HG02798 (cell line): ENCODE measurements around the gene FRS2.

Experiments used
- ATAC-seq: cut with Tn5 transposase; IDR thresholded peaks from one replicate; pipeline ENCODE4 v1.9.1; 2021; ENCODE audit warnings: mild to moderate bottlenecking; ENCODE audit not compliant: unreplicated experiment, poor library complexity

FRS2 gene

DNA sequence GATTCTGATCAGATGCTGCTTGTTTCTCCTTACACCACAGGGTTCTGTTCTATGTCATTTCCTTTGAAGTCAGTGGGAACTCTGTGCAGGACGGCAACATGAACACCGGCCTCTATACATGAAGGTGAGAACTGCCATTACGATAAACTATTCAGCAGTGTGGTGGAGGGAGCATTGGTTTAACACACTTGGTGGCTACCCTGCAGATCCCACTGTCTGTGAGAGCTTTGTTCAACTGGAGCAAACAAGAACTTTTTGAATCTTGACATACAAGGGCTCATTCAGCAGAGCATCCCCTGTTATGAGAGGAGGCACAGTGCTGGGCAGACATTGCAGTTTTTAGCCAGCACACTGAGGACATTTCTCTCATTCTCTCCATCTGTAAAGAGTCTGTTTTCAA lies 10.7 kb upstream of the FRS2 start:
- ATAC-seq = no peak

DNA sequence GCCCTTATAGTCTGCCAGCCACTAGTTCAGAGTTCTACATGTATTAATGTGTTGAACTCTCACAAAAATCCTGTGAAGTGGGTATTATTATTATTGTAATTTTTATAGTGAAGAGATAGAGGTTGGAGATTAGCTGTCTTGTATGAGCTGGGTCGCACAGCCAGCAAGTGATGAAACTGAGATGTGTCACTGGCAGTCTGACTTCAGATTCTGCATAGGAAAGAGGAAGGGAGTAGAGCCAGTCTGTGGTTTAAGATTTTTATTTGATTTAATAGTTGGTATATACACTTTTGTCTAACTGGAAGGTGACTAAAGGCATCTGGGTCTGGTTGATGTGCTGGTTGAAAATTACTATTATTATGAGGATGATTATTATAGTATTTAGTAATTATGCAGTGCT lies 5.8 kb upstream of the FRS2 start:
- ATAC-seq = no peak

DNA sequence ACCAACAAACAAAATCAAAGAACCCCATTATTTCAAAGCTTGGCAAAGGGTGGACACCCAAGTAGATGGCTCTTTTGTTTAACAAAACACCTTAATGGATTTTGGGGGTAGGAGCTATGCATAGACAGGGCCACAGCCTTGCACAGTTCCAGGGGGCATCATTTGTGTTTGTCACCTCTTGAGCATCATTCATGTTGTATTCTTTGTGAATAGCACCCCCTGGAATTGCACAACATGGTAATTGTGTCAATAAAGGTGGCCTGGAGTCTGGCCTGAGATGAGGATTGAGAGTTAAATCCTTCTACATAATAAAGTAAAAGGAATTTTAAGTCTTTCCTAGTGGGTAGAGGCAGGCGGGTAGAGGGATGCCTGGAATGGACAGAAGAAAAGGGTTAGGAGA lies 3.3 kb upstream of the FRS2 start:
- ATAC-seq = no peak

DNA sequence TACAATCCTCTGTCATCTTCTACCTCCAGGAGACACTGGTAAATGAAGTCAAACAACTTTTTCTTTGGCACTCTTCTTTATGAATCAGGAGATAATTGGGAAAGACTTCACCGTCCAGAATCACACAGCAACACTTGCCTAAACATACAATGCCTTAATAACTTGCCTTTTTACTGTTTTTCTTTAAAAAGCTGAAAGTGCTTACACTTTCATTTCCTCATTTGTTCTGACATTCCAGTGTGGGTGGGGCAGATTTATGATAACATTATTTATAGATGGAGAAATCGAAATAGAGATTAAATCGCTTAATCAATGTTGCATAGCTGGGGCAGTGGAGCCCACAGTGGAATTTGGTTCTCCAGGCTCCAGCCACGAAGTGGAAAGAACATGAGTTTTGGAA lies 2.8 kb upstream of the FRS2 start:
- no peak for ATAC-seq

DNA sequence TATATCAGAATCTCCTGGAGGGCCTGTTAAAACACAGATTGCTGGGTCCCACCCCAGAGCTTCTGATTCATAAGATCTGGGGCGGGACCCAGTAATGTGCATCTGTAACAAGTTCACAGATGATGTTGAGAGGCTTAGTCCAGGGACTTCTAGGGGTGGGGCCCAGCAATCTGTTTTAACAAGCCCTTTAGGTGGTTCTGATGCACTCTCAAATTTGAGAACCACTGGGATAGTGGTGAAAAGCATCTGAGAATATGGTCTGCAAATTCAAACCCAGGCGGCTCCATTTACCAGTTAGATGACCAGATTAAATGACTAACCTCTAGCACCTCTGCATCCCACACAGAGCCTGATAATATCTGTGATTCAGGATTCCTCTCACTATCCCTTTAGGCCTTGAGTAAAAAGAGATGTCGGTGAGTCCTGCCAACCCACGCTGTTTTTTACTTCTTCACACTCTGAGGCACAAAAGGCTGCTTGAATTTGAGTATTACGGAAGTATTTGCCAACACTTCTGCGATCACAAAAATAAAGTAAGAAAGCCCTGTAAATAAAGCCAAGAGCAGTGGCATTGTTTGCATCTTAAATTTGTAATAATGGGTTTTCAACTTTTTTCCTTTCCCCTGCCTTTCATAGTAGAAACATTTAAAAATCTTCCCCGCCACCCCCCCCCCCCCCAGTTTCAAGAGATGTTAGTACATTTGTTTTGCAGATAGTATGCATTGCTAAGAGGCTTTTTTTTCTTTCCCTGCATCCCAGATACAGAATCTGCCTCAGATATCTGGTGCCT lies 1.8 kb upstream of the FRS2 start:
- ATAC-seq = no peak

DNA sequence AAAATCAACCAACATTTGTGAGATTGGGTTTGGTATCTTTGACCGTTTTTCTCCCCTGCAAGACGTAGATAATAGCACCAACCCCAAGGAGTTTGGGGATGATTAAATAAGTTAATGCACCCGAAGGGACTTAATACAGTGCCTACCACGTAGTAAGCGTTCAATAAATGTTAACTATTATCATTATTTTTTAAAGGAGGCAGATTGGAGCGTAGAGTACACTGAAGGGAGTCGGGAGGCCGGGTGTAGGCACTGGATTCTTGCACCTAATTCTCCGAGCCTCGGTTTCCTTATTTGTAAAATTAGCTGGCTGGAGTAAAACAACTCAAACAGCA lies 367 bp upstream of the FRS2 start:
- ATAC-seq = no peak

DNA sequence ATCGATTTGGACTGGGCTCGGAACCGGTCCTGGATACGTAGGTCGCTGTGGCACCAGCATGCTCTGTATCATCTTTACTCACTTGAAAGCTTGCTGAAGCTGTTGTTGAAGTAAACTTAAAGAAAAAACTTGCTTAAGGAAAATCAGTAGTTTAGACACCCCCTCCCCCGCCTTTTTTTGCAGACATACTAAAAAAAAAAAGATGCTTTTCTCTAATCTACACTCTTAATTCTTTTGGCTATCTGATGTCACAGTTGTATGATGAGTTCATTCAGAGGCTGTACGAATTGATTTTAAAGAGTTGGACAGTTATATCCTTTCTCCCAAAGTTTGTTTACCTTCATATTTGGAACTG lies 865 bp downstream of the FRS2 start:
- no peak for ATAC-seq

DNA sequence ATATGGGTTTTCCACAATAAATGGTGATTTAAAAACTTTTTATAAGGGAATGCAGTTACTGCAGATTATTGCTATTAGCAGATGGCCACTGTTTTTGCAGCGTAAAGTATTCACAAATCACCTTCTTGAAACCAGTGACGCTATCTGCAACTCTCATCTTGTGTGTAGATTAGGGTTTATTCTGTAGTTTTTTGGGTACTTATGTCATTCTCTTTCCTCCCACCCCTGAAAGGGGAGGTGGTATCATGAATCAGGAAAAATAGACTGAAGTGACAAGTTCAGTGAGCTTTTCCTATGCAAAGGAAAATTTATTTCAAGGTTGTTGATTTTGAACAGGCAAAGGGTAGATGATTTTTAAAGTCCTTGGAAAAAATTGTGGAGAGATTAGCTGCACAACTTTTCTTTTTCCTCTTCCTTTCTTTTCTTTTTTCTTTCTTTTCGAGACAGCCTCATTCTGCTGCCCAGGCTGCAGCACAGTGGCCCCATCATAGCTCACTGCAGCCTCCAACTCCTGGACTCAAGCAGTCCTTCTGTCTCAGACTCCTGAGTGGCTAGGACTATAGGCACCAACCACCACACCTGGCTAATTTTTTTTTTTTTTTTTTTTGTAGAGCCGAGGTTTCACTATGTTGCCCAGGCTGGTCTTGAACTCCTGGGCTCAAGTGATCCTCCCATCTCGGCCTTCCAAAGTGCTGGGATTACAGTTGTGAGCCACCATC lies 1.6 kb downstream of the FRS2 start:
- no peak for ATAC-seq

DNA sequence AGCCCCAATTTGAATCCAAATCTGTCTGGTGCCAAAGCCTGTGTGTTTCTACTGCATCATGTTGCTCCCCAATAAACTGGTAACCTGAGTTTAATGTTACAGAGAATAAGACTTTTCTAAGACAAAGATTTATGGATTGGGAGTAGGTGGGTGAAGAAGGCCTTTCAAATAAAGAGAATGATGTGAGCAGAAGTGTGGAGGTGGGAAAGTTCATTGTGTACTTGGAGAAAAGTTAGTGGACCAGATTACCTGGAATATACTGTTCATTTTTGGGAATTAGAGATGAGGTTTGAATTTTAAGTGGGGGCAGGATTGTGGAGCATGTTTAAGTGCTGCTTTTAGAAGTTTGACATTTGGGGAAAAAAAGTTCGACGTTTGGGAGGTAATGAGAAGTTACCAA lies 3.1 kb downstream of the FRS2 start:
- ATAC-seq = no peak

DNA sequence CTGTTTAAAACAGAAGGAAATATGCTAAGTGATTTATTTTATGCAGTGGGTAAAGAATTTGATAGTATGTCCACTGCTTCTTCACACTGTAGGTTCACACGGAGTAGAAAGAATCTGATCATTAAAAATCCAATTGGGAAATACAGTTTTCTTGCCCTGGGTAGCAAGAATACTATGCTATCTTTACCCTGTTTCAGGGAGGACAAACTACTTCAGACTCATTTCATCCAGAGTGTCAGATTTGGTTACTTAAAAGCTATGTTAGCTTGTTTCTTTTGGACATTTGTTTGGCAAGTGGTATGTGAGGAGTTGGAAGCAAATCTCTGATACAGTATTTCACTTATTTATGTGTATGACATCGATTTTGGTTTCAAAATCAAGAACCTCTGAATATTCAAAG lies 4.3 kb downstream of the FRS2 start:
- ATAC-seq = no peak

DNA sequence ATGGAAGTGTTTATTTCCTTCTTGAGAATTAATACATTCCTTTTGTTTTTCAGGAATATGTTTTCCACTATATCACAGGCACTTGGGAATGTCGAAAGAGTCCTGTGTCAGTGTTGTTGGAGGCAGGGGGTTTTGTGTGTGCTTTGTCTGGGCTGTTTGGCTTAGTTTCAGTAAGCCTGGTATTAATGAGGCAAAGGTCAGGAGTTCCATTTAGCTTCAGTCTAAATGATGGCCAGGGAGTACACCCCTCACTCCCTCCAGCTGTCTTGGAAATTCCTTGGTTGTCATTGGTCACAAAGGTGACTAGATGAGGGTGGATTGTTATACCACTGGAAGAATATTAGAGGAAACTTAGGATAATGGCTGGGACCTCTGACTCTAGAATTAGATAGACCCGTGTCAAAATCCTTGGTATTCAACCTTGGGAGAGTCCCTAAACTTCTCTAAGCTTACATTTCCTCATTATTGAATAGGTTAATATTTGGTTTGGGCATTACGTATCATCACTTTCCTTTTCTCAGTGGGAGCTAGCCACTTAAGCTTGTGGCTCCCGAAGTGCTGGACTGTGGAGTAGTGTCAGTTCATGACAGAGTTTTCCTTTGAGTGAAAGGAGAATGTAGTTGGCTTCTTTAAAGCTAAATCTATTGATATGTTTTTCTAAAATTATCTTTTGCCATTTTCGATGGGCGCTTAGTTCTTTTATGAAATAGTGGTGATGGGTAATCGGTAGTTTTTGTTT lies 5.2 kb downstream of the FRS2 start:
- ATAC-seq = no peak

DNA sequence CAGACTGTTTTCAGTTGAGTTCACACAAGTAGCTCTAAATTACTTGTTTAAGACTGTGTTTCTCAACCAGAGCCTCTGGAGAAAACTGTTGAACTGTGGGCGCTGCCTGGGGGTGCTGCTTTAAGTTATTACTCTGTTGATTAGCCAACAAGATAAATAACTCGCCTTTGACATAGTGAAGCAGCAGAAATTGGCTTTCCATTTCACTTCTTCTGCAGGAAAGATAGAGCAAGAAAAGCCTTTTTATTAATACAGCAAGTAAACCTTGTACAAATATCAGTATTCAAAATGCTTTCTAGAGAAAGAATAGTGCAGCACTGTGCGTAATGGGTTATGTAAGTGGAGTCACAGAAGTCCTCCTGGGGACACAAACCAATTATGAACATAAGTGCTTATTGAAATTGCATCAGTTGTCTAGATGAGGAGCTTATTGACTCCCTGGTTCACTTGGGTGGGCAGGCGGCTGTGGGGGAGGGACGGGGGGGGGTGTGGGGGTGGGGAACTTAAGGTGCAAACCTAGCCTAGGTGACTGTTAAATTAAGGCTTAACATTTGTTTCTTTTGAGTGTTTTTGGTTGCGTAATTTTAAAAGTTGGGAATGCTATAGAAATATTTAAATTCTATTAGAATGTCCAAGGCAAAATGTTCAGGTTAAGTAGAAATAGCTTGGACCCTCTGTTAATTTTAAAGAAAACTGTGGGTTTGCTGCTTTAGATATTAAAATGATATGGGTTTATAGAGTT lies 6.3 kb downstream of the FRS2 start:
- no peak for ATAC-seq

DNA sequence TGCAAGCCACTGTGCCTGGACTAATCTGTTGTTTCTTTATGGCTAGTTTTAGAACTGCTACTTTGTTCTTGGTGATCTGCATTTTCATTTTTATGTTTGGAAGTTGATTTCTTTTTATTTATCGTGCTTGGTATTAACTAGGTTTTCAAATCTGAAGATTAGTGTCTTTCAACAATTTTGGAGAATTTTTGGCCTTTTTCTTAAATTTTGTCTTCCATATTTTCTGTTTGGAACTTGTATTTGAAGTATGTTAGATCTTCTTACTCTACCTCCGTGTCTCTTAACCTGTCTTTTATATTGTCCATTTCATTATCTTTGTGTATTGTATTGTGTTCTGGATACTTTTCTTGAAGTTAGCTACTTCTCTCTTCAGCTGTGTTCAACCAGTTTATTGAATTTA lies 9.5 kb downstream of the FRS2 start:
- no peak for ATAC-seq

DNA sequence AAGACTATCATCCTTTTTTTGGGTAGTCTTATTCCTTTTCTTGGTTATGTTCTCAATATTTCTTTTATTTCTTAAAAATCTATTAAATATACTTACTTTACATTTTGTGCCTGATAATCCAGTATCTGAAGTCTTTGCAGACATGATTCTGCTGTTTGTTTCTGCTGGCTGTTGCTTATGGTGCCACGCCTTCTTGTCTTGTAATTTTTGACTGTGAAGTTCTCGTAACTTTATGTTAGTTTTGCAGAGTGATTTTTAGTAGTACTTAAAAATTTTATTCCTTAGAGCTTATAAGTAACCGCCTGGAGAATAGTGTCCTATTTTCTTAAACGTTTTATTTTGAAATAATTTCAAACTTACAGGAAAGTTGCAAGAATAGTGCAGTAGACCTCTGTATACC lies 10.5 kb downstream of the FRS2 start:
- ATAC-seq = no peak

DNA sequence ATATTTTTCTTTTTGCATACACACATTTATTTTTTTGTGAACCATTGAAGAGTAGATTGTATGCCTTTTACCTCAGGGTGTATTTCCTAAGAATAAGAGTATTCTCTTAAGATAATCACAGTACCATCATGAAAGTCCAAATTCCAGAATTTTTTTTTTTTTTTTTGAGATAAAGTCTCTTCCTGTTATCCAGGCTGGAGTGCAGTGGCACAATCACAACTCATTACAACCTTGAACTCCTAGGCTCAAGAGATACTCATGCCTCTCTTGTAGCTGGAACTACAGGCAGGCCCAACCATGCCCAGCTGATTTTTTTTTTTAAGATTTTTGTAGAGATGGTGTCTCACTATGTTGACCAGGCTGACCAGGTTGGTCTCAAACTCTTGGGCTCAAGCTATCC lies 10.9 kb downstream of the FRS2 start:
- ATAC-seq = no peak

DNA sequence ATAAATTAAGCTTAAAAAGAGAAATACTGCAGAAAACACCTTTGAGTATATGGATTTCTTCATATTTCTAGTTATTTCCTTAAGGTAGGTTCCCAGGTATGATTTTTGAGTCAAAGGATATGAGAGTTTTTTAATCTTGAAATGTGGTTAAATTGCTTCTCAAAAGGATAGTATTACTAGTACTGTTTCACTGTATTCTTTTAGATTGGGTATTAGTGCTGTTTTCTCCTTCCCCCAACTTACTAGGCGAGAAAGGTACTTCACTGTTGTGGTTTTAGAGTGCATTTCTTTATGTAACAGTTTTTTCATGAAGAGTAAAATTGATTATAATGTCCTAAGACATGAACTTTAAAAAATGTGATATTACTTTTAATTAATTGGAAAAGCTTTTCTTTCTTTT lies 13.5 kb downstream of the FRS2 start:
- no peak for ATAC-seq

DNA sequence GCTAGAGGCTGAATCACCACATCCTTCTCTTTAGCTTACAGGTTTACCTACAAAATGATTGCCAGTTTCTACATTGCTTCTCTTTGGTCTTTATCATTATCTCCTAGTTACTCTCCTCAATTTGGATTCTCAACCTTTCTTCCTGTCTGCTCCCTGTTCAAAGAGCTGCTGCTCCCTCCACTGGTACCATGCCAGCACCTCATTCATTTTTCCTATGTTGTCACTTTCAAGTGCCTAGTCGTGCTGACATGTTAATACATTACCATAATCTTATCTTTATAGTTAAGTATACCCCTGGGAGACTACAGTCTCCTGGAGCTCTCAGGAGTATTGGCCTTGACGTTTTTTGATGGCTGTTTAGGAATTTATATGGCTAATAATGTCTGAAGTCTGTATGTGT lies 14.2 kb downstream of the FRS2 start:
- no peak for ATAC-seq

DNA sequence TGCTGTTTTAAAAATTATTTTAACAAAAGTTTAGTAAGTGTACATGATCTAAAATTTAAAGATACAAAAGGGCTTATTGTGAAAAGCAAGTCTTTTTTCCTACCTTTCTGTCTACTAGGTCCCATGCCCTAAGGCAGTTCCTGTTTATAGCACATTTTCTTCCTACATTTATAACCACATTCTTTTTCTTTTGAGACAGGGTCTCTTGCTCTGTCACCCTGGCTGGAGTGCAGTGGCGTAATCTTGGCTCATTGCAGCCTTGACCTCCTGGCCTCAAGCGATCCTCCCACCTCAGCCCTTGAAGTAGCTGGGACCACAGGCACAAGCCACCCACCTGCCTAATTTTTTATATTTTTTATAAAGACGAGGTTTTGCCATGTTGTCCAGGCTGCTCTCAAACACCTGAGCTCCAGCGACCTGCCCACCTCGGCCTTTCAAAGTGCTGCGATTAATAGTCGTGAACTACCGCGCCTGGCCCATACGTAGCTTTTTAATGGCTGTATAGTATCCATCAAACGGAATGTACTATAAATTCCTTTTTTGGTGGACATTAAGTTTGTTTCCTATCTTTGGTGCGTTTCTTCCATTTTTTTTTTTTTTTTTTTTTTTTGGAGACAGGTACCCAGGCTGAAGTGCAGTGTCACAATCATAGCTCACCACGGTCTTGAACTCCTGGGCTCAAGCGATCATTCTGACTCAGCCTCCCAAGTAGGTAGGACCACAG lies 20.9 kb downstream of the FRS2 start:
- no peak for ATAC-seq

DNA sequence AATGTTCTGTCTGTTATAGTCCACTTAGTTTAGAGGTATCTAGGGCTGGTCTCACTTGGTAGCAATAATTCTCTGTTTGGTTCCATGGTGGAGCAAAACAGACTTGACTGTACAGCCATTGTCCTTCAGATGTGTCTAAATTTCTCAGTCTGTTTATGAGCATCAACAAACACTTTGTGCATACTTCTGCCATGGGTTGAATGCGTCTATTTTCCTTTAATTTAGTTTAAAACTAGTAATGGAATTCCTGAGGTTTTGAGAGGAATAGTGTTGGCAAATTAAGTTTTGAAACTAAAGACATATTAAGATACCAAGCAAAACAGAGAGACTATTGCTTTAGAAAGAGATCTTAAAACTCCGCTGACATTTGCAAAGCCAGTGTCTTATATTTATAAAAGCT lies 22.6 kb downstream of the FRS2 start:
- no peak for ATAC-seq

DNA sequence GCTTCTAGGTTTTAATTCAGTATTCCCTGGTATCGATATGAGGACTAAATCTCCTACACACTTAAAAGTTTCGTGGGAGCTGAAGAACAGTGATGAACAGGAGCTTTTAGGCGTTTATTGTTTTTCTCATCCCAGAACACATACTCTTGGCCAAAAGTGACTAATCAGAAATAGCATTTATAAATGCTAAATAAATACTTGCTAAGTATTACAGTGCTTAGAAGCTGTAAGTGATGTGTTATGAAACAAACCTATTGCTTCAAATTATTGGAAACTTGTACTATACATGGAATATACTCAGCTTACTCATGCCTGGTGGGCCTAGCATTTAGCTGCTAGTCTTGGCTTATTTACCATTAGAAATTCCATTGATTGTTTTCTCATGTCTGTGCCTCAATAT lies 24.9 kb downstream of the FRS2 start:
- no peak for ATAC-seq
